HG02981 (cell line): ENCODE data around the gene PPARD.
"Not testable (repeated sequence)": the region's sequence is repeated elsewhere in the genome, so short reads cannot be mapped to it uniquely, and the experiment has no call there.

ENCODE experiments used
- ATAC-seq: cut with Tn5 transposase; IDR thresholded peaks from one replicate; pipeline ENCODE4 v1.9.1; 2021; ENCODE audit warnings: mild to moderate bottlenecking, moderate library complexity; ENCODE audit not compliant: unreplicated experiment

The PPARD gene

DNA sequence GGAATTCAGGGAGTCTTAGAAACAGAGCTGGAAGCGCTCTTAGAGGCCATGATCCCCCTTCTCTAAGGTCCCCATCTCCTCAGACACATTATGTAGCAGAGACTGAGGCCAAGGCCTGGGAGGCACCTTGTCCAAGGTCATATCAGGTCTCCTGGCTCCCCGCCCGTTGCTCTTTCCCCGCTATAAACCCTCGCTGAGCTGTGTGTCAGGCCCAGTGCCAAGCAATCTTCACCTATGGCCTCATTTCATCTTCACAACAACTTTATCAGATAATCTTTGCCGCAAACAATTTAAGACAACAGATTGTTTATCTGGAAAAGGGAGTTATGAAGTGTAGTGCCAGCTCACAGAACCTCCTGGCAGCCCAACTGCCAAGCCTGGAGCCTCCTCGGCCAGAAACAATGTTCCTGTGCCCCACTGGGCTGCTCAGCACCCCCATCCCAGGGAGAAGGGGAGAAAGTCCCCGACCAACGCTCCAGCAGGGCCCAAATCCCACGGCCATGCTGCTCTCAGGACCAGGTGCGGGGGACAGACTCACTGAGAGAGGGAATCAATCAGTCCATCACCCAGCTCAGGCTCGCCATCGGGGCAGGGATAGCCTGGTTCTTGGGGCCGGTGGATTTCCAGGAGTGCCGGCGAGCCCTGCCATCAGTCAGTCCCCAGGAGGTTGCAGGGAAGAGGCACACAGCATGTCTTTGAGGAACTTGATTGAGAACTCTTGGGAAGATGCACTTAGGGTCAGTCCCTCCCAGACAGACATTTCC, 92.9 kb downstream of the PPARD start:
- ATAC-seq: no peak

DNA sequence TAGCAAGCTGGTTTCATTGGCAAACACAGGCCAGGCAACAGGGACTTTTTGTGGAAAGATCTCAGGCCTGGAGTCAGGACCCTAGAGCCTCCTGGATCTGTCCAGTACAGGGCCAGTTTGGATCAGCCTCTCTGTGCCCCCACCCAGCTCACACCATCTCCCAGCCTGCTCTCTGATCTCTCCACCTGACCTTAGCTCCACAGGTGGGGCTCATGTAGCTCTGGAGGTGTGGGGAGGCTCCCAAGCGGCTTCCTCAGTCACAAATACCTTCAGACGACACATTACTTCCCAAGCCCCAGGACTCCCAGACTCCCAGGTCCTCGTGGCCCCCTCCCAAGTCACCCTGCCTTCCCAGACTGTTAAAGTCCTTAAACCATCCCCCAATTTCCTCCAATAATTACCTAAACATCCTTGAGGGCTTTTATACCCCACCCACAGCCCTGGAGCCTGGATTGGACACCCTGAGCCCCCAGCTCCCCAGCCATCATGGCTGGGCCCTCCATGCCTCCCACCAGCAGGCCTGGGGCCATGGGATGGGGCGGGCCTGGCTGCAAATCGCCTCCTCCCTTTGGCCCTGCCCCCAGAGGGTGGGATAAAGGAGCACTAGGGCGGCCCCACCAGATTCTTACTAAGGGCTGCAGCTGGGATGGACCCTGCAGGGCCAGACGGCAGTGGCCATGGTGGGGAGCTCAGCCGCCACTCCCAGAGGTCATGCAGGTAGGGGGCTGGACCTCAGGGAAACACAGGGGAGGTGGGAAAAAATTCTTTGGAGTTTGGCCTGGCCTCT, 93.9 kb downstream of the PPARD start:
- ATAC-seq: no peak

DNA sequence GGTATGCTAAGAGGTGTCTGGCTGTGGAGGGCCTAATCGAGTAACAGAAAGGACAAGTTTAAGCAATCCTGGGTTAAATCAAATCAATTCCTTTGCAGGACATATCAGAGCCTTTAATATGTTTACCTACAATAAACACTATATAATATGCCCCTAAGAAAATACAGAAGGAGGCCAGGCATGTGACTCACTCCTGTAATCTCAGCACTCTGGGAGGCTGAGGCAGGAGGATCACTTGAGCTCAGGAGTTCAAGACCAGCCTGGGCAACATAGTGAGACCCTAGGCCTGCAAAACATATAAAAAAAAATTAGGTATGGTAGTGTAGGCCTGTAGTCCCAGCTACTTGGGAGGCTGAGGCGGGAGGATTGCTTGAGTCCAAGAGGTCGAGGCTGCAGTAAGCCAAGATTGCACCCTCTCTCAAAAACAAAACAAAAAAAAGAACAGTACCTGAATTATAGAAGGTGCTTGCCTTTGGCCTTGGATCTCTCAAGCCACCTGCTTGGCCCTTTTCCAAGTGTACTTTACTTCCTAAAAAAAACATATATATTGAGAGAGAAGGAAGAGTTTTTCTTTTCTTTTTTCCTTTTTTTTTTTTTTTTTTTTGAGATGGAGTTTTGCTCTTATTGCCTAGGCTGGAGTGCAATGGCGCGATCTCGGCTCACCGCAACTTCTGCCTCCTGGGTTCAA, 96.2 kb downstream of the PPARD start:
- not testable (repeated sequence) for ATAC-seq

DNA sequence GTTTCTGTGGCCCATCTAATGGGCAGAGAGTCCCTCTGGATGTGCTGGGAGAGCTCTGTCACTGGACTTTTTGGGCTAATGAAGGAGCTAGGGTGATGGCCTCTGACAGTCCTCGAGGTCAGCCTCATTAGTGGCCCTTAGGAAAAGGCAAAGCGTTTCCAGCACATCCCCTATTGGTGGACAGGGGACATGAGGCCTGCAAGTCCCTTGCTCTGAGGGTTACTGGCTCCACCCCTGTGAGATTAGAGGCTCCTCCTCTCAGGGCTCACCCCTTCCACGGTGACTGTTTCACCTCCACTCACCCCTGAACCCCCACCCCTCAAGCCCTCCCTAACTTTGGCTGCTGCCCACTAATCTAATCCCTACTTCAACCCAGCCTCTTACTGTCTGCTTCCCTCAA, 97.0 kb downstream of the PPARD start:
- no peak for ATAC-seq

DNA sequence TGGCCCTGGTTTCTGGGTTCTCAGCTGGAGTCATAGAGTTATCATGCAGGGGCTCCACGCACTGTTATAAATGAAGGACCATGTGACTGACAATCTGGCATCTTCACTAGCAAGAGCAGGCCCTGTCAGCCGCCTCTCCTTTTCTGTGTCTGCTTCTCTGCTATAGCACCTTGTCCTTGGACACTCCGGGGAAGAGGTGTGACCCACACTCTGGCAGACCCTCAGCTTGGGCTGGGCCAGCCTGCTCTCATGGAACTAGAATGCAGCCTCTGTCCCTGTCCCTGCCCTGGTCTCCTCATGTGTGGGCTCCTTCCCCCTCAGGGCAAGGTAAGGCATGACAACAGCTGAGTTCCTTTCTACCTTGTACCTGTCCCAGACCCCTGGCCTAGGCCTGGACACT, 98.8 kb downstream of the PPARD start:
- no peak for ATAC-seq

DNA sequence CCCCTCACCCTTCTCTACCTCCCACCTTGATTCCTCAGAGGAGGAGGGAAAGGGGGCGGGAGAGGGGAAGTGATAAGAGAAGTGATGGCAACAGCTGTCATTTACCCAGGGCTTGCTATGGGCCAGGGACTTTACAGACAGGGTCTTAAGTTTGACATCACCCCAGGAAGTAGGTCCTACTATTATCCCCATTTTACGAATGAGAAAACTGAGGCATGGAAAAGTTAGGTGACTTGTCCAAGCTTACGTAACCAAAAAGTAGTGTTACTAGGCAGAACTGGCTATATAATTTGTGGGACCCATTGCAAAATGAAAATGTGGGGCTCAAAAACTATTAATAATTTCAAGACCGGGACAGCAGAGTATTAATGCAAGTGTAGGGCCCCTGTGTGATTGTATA, 99.3 kb downstream of the PPARD start:
- no peak for ATAC-seq

DNA sequence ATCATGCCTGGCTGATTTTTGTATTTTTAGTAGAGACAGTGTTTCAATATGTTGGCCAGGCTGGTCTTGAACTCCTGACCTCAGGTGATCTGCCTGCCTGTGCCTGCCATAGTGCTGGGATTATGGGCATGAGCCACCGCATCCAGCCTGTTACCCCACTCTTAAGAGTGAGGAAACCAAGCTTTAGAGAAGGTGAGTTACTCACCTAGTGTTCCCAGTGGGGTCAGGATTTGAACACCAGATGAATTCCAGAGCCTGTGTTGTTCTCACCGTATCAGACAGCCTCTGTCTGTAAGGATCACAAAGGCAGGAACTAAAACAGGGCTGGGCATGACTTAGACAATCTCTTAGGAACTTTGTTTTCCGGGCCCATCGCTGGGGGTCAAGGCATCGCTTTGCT, 100.3 kb downstream of the PPARD start:
- no peak for ATAC-seq

DNA sequence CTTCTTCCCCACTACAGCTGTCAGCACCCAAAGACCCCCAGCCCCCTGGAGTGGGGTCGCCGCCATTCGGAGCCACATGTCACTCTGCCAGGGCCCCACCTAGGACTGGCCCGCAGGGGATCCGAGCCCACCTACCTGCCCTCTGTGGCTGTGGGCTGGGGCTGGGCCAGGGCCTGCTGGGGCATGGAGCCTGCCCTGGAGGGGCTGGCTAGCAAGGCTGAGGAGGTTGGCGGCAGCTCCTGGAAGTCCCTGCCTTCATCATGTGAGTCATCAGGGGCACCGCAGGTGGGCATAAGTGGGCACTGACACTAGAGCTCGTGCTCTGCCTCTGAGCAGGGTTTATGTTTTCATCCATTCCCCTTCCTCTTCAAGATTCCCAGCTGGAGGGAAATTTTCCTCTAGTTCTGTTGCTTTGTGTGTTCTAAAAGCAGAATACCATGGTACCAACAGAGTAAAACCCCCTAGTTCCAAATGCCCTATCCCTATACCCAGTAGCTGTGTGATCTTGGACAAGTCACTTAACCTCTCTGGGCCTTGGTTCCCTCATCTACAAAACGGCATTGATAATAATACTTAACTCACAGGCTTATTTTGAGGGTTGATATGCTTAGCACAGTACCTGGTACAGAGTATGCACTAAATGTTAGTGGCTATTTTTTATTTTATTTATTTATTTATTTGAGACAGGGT, 101.1 kb downstream of the PPARD start:
- ATAC-seq: no peak

DNA sequence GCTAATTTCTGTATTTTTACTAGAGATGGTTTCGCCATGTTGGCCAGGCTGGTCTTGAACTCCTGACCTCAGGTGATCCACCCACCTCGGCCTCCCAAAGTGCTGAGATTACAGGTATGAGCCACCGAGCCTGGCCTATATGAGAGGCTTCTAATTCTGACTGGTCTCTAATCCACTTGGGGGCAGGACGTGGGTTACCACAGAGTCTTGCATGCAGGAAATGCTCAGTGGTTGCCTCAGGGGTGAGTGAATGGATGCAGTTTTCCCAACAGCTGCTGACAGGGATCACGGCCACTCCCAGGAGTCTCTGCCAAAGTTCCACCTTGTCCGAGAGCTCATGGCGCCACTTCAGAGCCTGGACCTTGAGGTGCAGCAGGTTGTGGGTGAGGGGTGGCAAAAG, 103.3 kb downstream of the PPARD start:
- no peak for ATAC-seq

DNA sequence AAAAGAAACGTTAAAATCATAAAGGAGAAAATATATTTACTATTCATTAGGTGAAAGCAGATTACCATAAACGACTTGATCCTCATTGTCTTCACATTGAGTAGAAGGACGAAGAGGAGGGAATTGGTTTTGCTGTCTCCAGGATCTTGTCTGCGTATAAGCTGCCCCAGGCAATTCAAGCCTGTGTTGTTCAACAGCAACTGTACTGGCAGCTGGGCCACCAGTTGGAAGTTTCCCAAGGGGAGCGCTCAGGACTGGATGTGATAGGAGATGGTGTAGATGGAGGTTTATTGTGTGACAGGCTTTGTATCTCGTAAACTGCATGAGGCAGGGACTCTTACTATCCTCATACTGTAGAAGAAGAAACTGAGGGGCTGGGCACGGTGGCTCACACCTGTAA, 105.8 kb downstream of the PPARD start:
- ATAC-seq: no peak

DNA sequence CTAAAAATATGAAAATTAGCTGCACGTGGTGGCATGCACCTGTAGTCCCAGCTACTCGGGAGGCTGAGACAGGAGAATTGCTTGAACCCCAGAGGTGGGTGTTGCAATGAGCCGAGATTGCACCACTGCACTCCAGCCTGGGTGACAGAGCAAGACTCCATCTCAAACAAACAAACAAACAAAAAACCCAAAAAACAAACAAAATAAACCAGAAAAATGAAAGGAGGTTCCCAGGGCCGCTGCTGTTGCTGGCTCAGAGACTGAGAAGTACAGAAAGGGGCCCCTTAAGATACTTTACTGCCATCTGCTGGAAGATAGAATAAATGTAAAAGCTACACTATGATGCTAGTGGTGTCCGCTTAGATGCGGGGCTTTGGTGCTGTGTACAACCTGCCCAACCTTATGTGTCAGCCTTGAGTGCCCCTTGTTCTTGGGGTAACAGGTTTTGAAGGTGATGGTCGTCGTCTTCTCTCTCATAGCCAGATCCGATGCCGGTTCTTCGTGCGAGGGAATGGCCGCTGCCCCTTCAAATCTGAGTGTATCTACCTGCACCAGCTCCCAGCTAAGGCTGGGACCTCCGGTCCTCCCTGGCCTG, 107.0 kb downstream of the PPARD start:
- peak; percentile 33 for ATAC-seq

DNA sequence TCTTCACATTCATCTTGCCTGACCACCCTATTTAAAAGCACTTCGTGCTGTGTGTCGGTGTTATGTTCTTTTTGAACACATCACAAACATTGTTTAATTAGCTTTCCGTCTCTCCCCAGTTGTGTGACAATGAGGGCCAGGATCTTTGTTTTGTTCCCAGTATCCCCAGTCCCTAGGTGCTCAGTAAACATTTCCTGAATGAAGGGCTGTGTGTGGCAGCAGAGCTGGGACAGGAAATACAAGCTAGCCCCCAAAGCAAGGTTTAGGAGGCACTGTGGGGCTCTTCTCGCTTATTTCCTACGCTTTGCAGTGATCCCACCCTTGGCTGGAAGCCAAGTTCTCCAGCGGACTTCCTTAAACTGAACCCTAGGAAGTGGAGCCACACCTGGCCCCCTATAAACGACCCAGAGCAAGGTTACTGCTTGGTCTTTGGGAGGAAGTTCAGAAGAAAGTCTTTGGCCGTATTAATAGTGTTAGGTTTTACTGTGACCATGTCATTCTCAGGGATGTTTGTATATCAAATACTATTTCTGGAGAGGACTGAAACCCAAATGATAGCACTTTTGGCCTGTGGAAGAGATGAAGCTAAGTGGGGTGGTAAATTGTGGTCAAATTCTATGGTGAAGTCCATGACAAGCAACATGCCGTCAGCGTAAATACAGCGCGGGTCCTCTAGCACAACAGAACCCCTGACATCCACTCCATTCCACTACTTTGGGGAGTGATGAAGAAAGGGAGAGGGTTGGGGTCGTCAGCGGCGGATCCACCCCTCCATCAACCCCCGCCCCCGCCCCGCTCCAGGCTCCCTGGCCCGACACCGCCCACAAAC, 109.2 kb downstream of the PPARD start:
- ATAC-seq: no peak

DNA sequence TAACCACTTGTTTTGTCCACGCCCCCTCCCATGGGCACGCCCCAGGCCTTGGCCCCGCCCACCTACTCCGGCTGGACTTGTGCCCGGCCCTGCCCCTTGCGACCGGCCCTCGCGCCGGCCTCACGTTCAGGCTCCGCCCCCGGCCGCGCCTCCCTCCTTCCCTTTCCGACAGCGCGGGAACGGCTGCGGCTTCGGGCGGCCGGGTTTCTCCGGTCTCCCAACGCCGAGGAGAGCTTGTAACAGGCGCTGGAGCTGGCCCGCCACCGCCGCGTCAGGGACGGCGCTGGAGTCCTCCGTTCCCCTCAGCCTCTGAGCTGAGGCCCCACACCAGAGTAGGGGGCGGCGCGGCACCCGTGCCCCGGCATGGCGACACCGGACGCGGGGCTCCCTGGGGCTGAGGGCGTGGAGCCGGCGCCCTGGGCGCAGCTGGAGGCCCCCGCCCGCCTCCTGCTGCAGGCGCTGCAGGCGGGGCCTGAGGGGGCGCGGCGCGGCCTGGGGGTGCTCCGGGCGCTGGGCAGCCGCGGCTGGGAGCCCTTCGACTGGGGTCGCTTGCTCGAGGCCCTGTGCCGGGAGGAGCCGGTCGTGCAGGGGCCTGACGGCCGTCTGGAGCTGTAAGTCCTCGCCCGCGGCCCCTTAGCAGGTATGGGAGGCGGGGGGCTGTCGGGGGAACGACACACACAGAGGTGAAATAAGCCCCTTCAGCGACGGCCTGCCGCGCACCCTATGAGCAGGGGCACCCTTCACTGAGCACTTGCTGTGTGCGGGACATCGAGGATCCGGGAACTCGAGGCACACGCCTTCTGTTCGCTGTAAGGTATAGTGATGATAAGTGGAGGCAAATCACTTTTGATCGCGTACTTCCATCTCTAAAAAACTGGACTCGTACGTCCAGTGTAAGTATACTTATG, 110.1 kb downstream of the PPARD start, which contains the start of gene FANCE:
TSS of gene FANCE (plus strand) at position 156 of the 908 bp plus-strand sequence. CDS start at position 364, 208 bp downstream.
- ATAC-seq: peak; percentile 86

DNA sequence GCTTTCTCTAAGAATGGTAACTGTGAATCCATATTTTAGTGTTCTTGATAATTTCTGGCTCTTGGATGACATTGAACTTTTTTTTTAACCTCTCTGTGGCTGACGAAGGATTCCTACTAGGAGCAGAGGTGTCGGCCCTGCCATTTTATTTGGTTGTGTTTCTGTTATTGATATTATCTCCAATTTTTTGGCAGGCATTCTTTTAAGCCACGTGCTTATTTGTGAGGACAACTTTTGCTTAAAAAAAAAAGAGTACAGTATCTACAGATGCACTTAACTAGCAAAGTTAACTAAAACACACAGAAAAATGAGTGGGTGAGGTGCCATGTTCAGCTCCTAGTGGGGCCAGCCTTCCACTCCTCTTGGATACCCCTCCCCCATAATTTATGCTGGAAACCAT, 110.9 kb downstream of the PPARD start:
- no peak for ATAC-seq

DNA sequence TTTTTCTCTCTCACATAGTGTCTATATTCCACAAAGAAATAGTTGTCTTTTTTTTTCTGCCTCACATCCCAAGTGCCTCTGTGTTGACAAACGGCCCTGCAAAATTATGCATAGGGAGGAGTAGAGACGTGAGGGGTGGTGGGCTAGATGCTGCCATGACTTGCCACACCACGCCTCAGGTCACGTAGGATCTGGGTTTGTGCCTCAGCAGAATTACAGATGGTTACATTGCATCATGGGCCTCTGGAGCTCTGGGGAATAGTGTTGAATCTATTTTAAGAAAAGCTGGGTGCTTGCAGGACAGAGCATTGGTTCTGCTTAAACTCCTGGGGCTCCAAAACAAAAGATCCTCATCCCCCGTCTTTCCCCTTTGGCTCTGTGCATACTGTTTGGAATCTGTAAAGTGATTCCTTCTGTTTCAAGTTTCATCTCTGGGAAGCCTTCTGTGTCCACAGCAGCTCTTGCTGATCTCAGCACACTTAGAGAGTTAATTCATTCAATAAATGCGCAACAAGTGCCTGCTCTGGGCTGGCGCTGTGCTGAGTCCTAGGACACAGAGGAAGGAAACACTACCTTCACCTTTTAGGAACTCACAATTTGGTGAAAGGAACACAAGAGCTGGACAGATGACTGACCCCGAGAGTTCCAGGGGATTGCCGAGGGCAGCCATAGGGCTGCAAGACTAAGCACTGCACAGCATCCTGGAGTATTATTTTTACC, 112.2 kb downstream of the PPARD start:
- no peak for ATAC-seq

DNA sequence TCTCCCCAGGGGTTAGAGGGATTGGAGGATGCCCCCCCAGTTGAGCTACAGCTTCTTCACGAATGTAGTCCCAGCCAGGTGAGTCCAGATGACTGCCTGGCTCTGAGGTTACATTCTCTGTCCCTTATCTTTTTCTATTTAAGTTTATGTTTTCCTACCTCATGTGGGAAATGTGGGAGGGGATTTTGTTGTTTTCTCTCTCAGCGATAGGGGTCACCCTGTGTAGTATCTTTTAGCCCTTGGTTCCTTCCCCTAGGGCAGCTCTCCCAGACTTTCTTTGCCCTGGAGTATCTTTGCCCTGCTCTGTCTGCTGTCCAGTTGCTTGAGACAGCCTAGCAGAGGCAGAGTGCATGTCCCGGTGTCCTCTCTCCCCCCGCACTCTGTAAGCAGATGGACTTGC, 115.5 kb downstream of the PPARD start:
- ATAC-seq: no peak

DNA sequence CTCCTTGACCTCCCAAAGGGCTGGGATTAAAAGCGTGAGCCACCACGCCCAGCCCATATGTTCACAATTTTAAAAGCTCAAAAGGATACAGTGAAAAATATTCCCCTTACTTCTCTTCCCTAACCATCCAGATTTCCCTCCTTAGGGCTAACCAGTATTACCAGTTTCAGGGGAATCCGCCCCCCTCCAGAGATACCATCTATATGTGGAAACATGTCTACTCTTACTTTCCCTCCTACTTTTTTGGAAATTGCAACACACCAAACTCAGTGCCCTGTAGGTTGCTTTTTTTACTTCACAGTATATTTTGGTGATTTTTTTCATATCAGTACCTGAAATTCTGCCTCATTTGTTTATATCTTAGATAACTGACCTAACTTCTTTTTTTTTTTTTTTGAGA, 118.9 kb downstream of the PPARD start:
- ATAC-seq: no peak

DNA sequence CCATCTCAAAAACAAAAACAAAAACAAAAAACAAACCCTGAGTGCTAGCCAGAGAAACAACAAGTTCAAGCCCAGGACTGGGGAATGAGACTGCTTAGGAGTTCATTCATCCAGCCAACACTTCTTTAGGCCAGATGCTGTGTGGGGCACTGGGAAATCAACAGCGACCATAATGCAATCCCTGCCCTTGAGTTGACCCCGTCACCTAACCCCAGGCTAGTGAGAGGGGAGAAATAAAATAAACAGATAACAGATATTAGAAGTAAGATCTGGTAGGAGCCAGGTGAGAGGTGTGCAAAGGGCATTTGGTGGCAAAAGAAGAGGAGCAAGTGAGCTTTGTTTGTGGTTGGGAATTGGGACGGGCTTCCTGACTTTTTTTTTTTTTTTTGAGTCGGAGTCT, 120.9 kb downstream of the PPARD start:
- no peak for ATAC-seq
